H9 (cell line): Measurements from ENCODE around the gene CEACAM18. TPM values are rescaled to one million over a fixed set of nuclear protein-coding genes. Genes with fewer than 3 reads are reported as not detected.

Experiments used
- DNase-seq: peaks from one replicate; pipeline ENCODE4 v3.0.0-alpha.2; 2017
- H2AFZ ChIP-seq: one replicate; pipeline ENCODE4 v1.6.1; 2013; ENCODE audit warnings: mild to moderate bottlenecking, low read length, control low read depth, moderate library complexity
- H2AK5ac ChIP-seq: 2 replicates; pipeline ENCODE4 v1.6.1; 2013; ENCODE audit warnings: low read length, control low read depth, mixed read lengths; ENCODE audit not compliant: insufficient read length
- H2BK120ac ChIP-seq: one replicate; pipeline ENCODE4 v1.6.1; 2013; ENCODE audit warnings: low read depth, mild to moderate bottlenecking, low read length, control low read depth, inconsistent platforms; ENCODE audit not compliant: poor library complexity, severe bottlenecking
- H2BK12ac ChIP-seq: 2 replicates; pipeline ENCODE4 v1.6.1; 2013; ENCODE audit warnings: low read length, control low read depth, mixed read lengths, low read depth; ENCODE audit not compliant: insufficient read length
- H2BK15ac ChIP-seq: 2 replicates; pipeline ENCODE4 v1.6.1; 2013; ENCODE audit warnings: low read depth, low read length, control low read depth
- H2BK20ac ChIP-seq: one replicate; pipeline ENCODE4 v1.6.1; 2013; ENCODE audit warnings: low read depth, mild to moderate bottlenecking, low read length, control low read depth, inconsistent platforms; ENCODE audit not compliant: poor library complexity, severe bottlenecking
- H2BK5ac ChIP-seq: 2 replicates; pipeline ENCODE4 v1.6.1; 2013; ENCODE audit warnings: low read length, control low read depth, mixed read lengths; ENCODE audit not compliant: insufficient read length
- H3K14ac ChIP-seq: 2 replicates; pipeline ENCODE4 v1.6.1; 2013; ENCODE audit warnings: low read length, control low read depth; ENCODE audit not compliant: insufficient read depth
- H3K18ac ChIP-seq: 2 replicates; pipeline ENCODE4 v1.6.1; 2013; ENCODE audit warnings: low read depth, mild to moderate bottlenecking, mixed read lengths, low read length, control low read depth; ENCODE audit not compliant: insufficient read length
- H3K23ac ChIP-seq: 2 replicates; pipeline ENCODE4 v1.6.1; 2013; ENCODE audit warnings: low read length, control low read depth, mixed read lengths, low read depth; ENCODE audit not compliant: insufficient read length
- H3K23me2 ChIP-seq: 2 replicates; pipeline ENCODE4 v1.6.1; 2013; ENCODE audit warnings: low read depth, mild to moderate bottlenecking, mixed read lengths, low read length, control low read depth; ENCODE audit not compliant: insufficient read length, poor library complexity, severe bottlenecking
- H3K27ac ChIP-seq: 2 replicates; pipeline ENCODE4 v1.5.1; 2013; ENCODE audit warnings: low read length, control low read depth, mixed read lengths, low read depth; ENCODE audit not compliant: insufficient read length
- H3K27me3 ChIP-seq: 2 replicates; pipeline ENCODE4 v1.6.1; 2013; ENCODE audit warnings: low read length, control low read depth, inconsistent platforms; ENCODE audit not compliant: insufficient read depth
- H3K4ac ChIP-seq: 2 replicates; pipeline ENCODE4 v1.6.1; 2013; ENCODE audit warnings: low read depth, mild to moderate bottlenecking, control low read depth, inconsistent platforms, low read length, moderate library complexity
- H3K4me1 ChIP-seq: 2 replicates; pipeline ENCODE4 v1.6.1; 2013; ENCODE audit warnings: low read length, control low read depth, inconsistent platforms; ENCODE audit not compliant: insufficient read depth
- H3K4me2 ChIP-seq: 2 replicates; pipeline ENCODE4 v1.6.1; 2013; ENCODE audit warnings: low read length, control low read depth, mixed read lengths; ENCODE audit not compliant: insufficient read length, insufficient read depth
- H3K56ac ChIP-seq: 2 replicates; pipeline ENCODE4 v1.6.1; 2013; ENCODE audit warnings: low read depth, mild to moderate bottlenecking, mixed read lengths, low read length, control low read depth; ENCODE audit not compliant: insufficient read length
- H3K79me1 ChIP-seq: 2 replicates; pipeline ENCODE4 v1.6.1; 2013; ENCODE audit warnings: low read depth, mild to moderate bottlenecking, moderate library complexity, low read length, control low read depth, inconsistent platforms; ENCODE audit not compliant: insufficient read depth, poor library complexity, severe bottlenecking
- H3K79me2 ChIP-seq: 2 replicates; pipeline ENCODE4 v1.6.1; 2013; ENCODE audit warnings: low read length, control low read depth, inconsistent platforms; ENCODE audit not compliant: insufficient read depth
- H3K9ac ChIP-seq: 2 replicates; pipeline ENCODE4 v1.6.1; 2013; ENCODE audit warnings: low read length, control low read depth, mixed read lengths; ENCODE audit not compliant: insufficient read length; ENCODE audit errors: extremely low read depth
- H3K9me3 ChIP-seq: one replicate; pipeline ENCODE4 v1.6.1; 2013; ENCODE audit warnings: low read depth, low read length, inconsistent platforms; ENCODE audit not compliant: control insufficient read depth
- H3T11ph ChIP-seq: one replicate; pipeline ENCODE4 v1.6.1; 2013; ENCODE audit warnings: mild to moderate bottlenecking, low read length, control low read depth, inconsistent platforms
- H4K20me1 ChIP-seq: one replicate; pipeline ENCODE4 v1.6.1; 2013; ENCODE audit not compliant: control insufficient read depth, insufficient read length, insufficient read depth
- H4K5ac ChIP-seq: 2 replicates; pipeline ENCODE4 v1.6.1; 2013; ENCODE audit warnings: low read depth, mild to moderate bottlenecking, mixed read lengths, low read length, control low read depth; ENCODE audit not compliant: insufficient read length
- H4K8ac ChIP-seq: replicated peaks from 2 replicates; pipeline ENCODE4 v1.6.1; 2013; ENCODE audit warnings: low read length, control low read depth, mixed read lengths, low read depth; ENCODE audit not compliant: insufficient read length
- H4K91ac ChIP-seq: 2 replicates; pipeline ENCODE4 v1.6.1; 2013; ENCODE audit warnings: low read depth, mild to moderate bottlenecking, moderate library complexity, mixed read lengths, low read length, control low read depth; ENCODE audit not compliant: insufficient read length
- H3K27ac Mint-ChIP-seq, 3 experiments: 2 replicates in 2 of 3; 3 replicates in 1 of 3; pipeline ENCODE4 v1.8.0; 2020 to 2021; ENCODE audit warnings: mixed read lengths in 3 of 3, mild to moderate bottlenecking in 1 of 3, moderate library complexity in 1 of 3
- H3K27me3 Mint-ChIP-seq: 2 replicates; pipeline ENCODE4 v1.8.0; 2021; ENCODE audit warnings: low read depth, mild to moderate bottlenecking, moderate library complexity, mixed read lengths
- H3K36me3 Mint-ChIP-seq, 3 experiments: 2 replicates in 2 of 3; 3 replicates in 1 of 3; pipeline ENCODE4 v1.8.0; 2020 to 2021; ENCODE audit warnings: low read depth in 3 of 3, mixed read lengths in 3 of 3; ENCODE audit not compliant: insufficient read depth in 1 of 3
- H3K4me1 Mint-ChIP-seq, 2 experiments: 2 replicates each; pipeline ENCODE4 v1.8.0; 2020; ENCODE audit warnings: mixed read lengths in 2 of 2
- H3K4me3 Mint-ChIP-seq, 2 experiments: 2 replicates in 1 of 2; 3 replicates in 1 of 2; pipeline ENCODE4 v1.8.0; 2020 to 2021; ENCODE audit warnings: mild to moderate bottlenecking in 2 of 2, mixed read lengths in 2 of 2, moderate library complexity in 1 of 2
- H3K9me3 Mint-ChIP-seq, 2 experiments: 2 replicates in 1 of 2; 3 replicates in 1 of 2; pipeline ENCODE4 v1.8.0; 2020; ENCODE audit warnings: mild to moderate bottlenecking in 2 of 2, mixed read lengths in 2 of 2, moderate library complexity in 1 of 2
- WGBS: extraction: QIAGEN DNeasy Blood & Tissue Kit; methylation state at CpG from one replicate; pipeline ENCODE4 v1.1.7; 2013; ENCODE audit warnings: missing lambda C conversion rate, low lambda C conversion rate, mixed read lengths; ENCODE audit not compliant: insufficient read length; ENCODE audit errors: extremely low coverage; 5-methylcytosine and 5-hydroxymethylcytosine counted together
- total RNA-seq: library from RNA; stranded (reverse); gene quantifications from 2 replicates; pipeline ENCODE4 v1.2.1, GENCODE V29; 2021
- TF ChIP-seq, protein P1 (sequence below): fragments of 200-600 bp; sonication (generic); conservative IDR thresholded peaks from 3 replicates; pipeline ENCODE4 v1.8.0; 2021; ENCODE audit warnings: antibody characterized with exemption, mild to moderate bottlenecking

The CEACAM18 gene
- total RNA-seq, 1 experiment from 2014 or later, result not detected

DNA sequence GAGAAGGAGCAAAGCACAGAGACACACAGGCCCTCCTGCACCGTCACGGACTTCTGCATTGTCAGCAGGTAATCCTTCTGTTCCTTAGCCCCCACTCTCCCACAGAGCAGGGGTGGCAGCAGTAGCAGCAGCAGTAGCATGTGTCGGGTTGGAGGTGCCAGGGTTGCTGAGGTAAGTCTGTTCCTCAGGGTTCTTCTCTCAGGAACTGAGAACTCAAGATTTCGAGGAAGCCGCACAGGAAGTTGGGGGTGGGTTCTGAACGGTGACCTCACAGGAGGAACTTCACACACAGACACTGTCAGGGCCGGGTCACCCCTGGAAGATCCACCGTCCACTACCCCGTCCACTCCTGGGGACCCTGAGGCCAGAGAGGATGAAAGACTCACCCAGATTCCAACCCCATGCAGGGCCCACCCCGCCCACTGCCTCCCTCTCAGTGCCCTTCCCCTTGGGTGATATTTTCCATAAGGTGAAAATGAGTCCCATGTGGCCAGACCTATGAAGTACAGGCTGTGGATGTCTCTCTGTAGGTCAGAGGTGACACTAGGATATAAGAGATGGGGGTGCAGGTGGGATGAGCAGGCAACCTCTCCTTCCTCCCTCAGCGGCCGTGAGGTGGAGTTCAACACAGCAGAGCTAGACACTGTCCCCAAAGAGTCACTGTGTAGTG is 23.4 kb downstream of the CEACAM18 start, which contains the start of gene SIGLEC12:
SIGLEC12 (minus strand) TSS at position 207 of the 670 bp plus-strand sequence; CDS start at position 140, 67 bp downstream.
- Mint-ChIP-seq H3K27ac (no peak within 1 kb of the TSS; a peak in 1 of 7 replicates), H3K4me1 (no peaks in the 10 kb centered on the region), H3K36me3 (peaks cover 0 to 6% (median 2%) of the 10 kb centered on the region in 3 experiments; a peak in 1 of 7 replicates), H3K9me3 (peaks cover 66 to 95% of the 10 kb centered on the region in 2 experiments), H3K27me3 (peaks cover 24% of the 10 kb centered on the region), H3K4me3 (no peak within 1 kb of the TSS)
- no peak for DNase-seq
- no peak within 1 kb of the TSS for H3K14ac ChIP-seq
- H3K56ac ChIP-seq, result no peak within 1 kb of the TSS
- no peaks in the 10 kb centered on the region for H3K9me3 ChIP-seq
- H3K27me3 ChIP-seq, result no peaks in the 10 kb centered on the region
- WGBS, result no CpG with 5 or more reads among the region's 12 CpGs
- no peak within 1 kb of the TSS for H3K27ac ChIP-seq
- no peaks in the 10 kb centered on the region for H3K23me2 ChIP-seq
- no peak within 1 kb of the TSS for H3K4me2 ChIP-seq
- no peak within 1 kb of the TSS for H2BK120ac ChIP-seq
- H3K9ac ChIP-seq, result no peak within 1 kb of the TSS
- H2BK20ac ChIP-seq, result no peak within 1 kb of the TSS
- no peak within 1 kb of the TSS for H4K91ac ChIP-seq
- H4K5ac ChIP-seq, result no peak within 1 kb of the TSS
- no peak within 1 kb of the TSS for H2BK15ac ChIP-seq
- no peak within 1 kb of the TSS for H2AK5ac ChIP-seq
- no peak within 1 kb of the TSS for H2BK5ac ChIP-seq
- no peak within 1 kb of the TSS for H2AFZ ChIP-seq
- no peak within 1 kb of the TSS for H3K4ac ChIP-seq
- TF ChIP-seq, protein P1, sequence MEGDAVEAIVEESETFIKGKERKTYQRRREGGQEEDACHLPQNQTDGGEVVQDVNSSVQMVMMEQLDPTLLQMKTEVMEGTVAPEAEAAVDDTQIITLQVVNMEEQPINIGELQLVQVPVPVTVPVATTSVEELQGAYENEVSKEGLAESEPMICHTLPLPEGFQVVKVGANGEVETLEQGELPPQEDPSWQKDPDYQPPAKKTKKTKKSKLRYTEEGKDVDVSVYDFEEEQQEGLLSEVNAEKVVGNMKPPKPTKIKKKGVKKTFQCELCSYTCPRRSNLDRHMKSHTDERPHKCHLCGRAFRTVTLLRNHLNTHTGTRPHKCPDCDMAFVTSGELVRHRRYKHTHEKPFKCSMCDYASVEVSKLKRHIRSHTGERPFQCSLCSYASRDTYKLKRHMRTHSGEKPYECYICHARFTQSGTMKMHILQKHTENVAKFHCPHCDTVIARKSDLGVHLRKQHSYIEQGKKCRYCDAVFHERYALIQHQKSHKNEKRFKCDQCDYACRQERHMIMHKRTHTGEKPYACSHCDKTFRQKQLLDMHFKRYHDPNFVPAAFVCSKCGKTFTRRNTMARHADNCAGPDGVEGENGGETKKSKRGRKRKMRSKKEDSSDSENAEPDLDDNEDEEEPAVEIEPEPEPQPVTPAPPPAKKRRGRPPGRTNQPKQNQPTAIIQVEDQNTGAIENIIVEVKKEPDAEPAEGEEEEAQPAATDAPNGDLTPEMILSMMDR, result no peak
- H3K79me2 ChIP-seq, result no peaks in the 10 kb centered on the region
- no peak within 1 kb of the TSS for H3K18ac ChIP-seq
- H4K20me1 ChIP-seq, result no peaks in the 10 kb centered on the region
- no peak within 1 kb of the TSS for H4K8ac ChIP-seq
- no peak within 1 kb of the TSS for H3K23ac ChIP-seq
- no peak within 1 kb of the TSS for H3T11ph ChIP-seq
- H3K79me1 ChIP-seq, result no peaks in the 10 kb centered on the region
- no peaks in the 10 kb centered on the region for H3K4me1 ChIP-seq
- H2BK12ac ChIP-seq, result no peak within 1 kb of the TSS
